ENCODE measurements around the gene PCDHA8.

- TF ChIP-seq SUZ12 (IDR thresholded peaks at IDR 0.05; ENCODE audit: extremely low read depth, insufficient read depth, insufficient read length) = no peak
- TF ChIP-seq ZNF274 (IDR thresholded peaks at IDR 0.05; ENCODE audit: low read depth, low read length) = no peak
Measured at GRCh38 chr5:140875085-140876065, 34.4 kb downstream of the PCDHA8 start, which contains the start of gene PCDHA12.

Data from NT2/D1 (cell line).